ENCODE results near the gene ACAP1.

- TF ChIP-seq GATA3 (IDR thresholded peaks at IDR 0.05; ENCODE audit: low read depth, low read length): no peak
- no peak for TF ChIP-seq GATA2 (IDR thresholded peaks at IDR 0.05; ENCODE audit: low read depth, low read length)
These were observed 56.6 kb downstream of the ACAP1 start for GRCh38 chr17:7392696-7393612.

Data from SH-SY5Y (cell line).